Neural cell (in vitro differentiated cells): ENCODE data around the gene APBA1.

Experiments used
- EP300 ChIP-seq: fragments of 450-650 bp; conservative IDR thresholded peaks from 2 replicates; pipeline ENCODE4 v1.6.1; 2014; ENCODE audit warnings: antibody characterized with exemption, mild to moderate bottlenecking, moderate library complexity; ENCODE audit not compliant: poor library complexity, severe bottlenecking
- EZH2 ChIP-seq: fragments of 200-600, 300-800 bp; shearing (Covaris generic), sonication (generic); IDR thresholded peaks from 2 replicates; pipeline ENCODE4 v1.6.1; 2014; ENCODE audit warnings: antibody characterized with exemption, low read length, borderline replicate concordance, mild to moderate bottlenecking; ENCODE audit not compliant: insufficient read depth, poor library complexity, severe bottlenecking
- MXI1 ChIP-seq: fragments of 450-650 bp; conservative IDR thresholded peaks from 2 replicates; pipeline ENCODE4 v1.6.1; 2014; ENCODE audit warnings: antibody characterized with exemption, mild to moderate bottlenecking; ENCODE audit not compliant: poor library complexity, severe bottlenecking
- POLR2AphosphoS5 ChIP-seq: IDR thresholded peaks from 2 replicates; pipeline ENCODE4 v1.6.1; 2012
- RAD21 ChIP-seq: fragments of 450-650 bp; conservative IDR thresholded peaks from 2 replicates; pipeline ENCODE4 v1.6.1; 2014; ENCODE audit warnings: antibody characterized with exemption, mild to moderate bottlenecking, moderate library complexity
- REST ChIP-seq: IDR thresholded peaks from 2 replicates; pipeline ENCODE4 v1.6.1; 2012; ENCODE audit warnings: borderline replicate concordance
- SMC3 ChIP-seq: fragments of 450-650 bp; conservative IDR thresholded peaks from 2 replicates; pipeline ENCODE4 v1.6.1; 2014; ENCODE audit warnings: antibody characterized with exemption, mild to moderate bottlenecking, moderate library complexity; ENCODE audit not compliant: poor library complexity
- TAF1 ChIP-seq: IDR thresholded peaks from 2 replicates; pipeline ENCODE4 v1.6.1; 2012; ENCODE audit warnings: low read depth
- TF ChIP-seq, protein P1 (sequence below): fragments of 450-650 bp; IDR thresholded peaks from 2 replicates; pipeline ENCODE4 v1.5.1; 2014; ENCODE audit warnings: antibody characterized with exemption, mild to moderate bottlenecking, moderate library complexity; ENCODE audit not compliant: poor library complexity, severe bottlenecking

GRCh38 chr9:69513141-69513820, 158.9 kb downstream of the APBA1 start:
- TF ChIP-seq REST (no peak), TAF1 (no peak), EZH2 (no peak), MXI1 (no peak), RAD21 (no peak), SMC3 (no peak), POLR2AphosphoS5 (no peak), EP300 (no peak)
- TF ChIP-seq, protein P1, sequence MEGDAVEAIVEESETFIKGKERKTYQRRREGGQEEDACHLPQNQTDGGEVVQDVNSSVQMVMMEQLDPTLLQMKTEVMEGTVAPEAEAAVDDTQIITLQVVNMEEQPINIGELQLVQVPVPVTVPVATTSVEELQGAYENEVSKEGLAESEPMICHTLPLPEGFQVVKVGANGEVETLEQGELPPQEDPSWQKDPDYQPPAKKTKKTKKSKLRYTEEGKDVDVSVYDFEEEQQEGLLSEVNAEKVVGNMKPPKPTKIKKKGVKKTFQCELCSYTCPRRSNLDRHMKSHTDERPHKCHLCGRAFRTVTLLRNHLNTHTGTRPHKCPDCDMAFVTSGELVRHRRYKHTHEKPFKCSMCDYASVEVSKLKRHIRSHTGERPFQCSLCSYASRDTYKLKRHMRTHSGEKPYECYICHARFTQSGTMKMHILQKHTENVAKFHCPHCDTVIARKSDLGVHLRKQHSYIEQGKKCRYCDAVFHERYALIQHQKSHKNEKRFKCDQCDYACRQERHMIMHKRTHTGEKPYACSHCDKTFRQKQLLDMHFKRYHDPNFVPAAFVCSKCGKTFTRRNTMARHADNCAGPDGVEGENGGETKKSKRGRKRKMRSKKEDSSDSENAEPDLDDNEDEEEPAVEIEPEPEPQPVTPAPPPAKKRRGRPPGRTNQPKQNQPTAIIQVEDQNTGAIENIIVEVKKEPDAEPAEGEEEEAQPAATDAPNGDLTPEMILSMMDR: no peak
